Loucy (cell line): ENCODE data around the gene CD84.

Experiments
- H2AFZ ChIP-seq: fragments of 200-600 bp; sonication (generic); 2 replicates; pipeline ENCODE4 v1.6.0; 2016; ENCODE audit warnings: antibody characterized with exemption, mild to moderate bottlenecking, low read length, moderate library complexity
- H3F3A ChIP-seq: fragments of 200-600 bp; 2 replicates; pipeline ENCODE4 v1.6.0; 2016; ENCODE audit warnings: antibody characterized with exemption, low read depth, mild to moderate bottlenecking
- H3K27me3 ChIP-seq: fragments of 200-600 bp; sonication (generic); 2 replicates; pipeline ENCODE4 v1.6.1; 2014; ENCODE audit warnings: low read length, mild to moderate bottlenecking; ENCODE audit not compliant: insufficient read depth, poor library complexity, severe bottlenecking
- H3K36me3 ChIP-seq: fragments of 200-600 bp; sonication (generic); 2 replicates; pipeline ENCODE4 v1.6.1; 2016; ENCODE audit warnings: low read length; ENCODE audit not compliant: insufficient read depth
- H3K4me1 ChIP-seq: fragments of 200-600 bp; sonication (generic); 2 replicates; pipeline ENCODE4 v1.5.1; 2014; ENCODE audit warnings: low read length, mild to moderate bottlenecking; ENCODE audit not compliant: insufficient read depth, poor library complexity, severe bottlenecking
- H3K4me2 ChIP-seq: fragments of 200-600 bp; sonication (generic); 2 replicates; pipeline ENCODE4 v1.6.0; 2014; ENCODE audit warnings: antibody characterized with exemption, low read length, low read depth, mild to moderate bottlenecking; ENCODE audit not compliant: poor library complexity, severe bottlenecking
- H3K4me3 ChIP-seq: fragments of 200-600 bp; sonication (generic); 2 replicates; pipeline ENCODE4 v1.5.1; 2014; ENCODE audit warnings: low read length, mild to moderate bottlenecking, mixed read lengths; ENCODE audit not compliant: poor library complexity, severe bottlenecking
- H3K79me2 ChIP-seq: fragments of 200-600 bp; sonication (generic); 2 replicates; pipeline ENCODE4 v1.6.1; 2014; ENCODE audit warnings: low read length; ENCODE audit not compliant: insufficient read depth
- H3K9ac ChIP-seq: fragments of 200-600 bp; sonication (generic); 2 replicates; pipeline ENCODE4 v1.6.0; 2014; ENCODE audit warnings: mild to moderate bottlenecking, low read depth, low read length, moderate library complexity; ENCODE audit not compliant: poor library complexity, severe bottlenecking
- H3K9me2 ChIP-seq: fragments of 200-600 bp; sonication (generic); replicated peaks from 2 replicates; pipeline ENCODE4 v1.6.1; 2016; ENCODE audit warnings: low read depth, low read length, mixed read lengths
- H3K9me3 ChIP-seq: fragments of 200-600 bp; sonication (generic); 2 replicates; pipeline ENCODE4 v1.6.1; 2014; ENCODE audit warnings: mild to moderate bottlenecking, antibody characterized with exemption, low read length, low read depth; ENCODE audit not compliant: insufficient read depth
- H4K20me1 ChIP-seq: fragments of 200-600 bp; sonication (generic); 2 replicates; pipeline ENCODE4 v1.6.0; 2014; ENCODE audit warnings: antibody characterized with exemption, low read length, mild to moderate bottlenecking; ENCODE audit not compliant: insufficient read depth, poor library complexity, severe bottlenecking
- EZH2phosphoT487 ChIP-seq: fragments of 200-600 bp; IDR thresholded peaks from 2 replicates; pipeline ENCODE4 v1.6.1; 2018; ENCODE audit warnings: antibody characterized with exemption, mild to moderate bottlenecking, moderate library complexity, borderline replicate concordance
- TF ChIP-seq, protein P1 (sequence below): fragments of 200-600 bp; sonication (generic); conservative IDR thresholded peaks from 2 replicates; pipeline ENCODE4 v1.5.1; 2014; ENCODE audit warnings: mild to moderate bottlenecking, antibody characterized with exemption, low read length

The CD84 gene

GRCh38 chr1:160548183-160548582 lies 31.1 kb downstream of the CD84 start:
- Histone ChIP-seq H2AFZ (no peak overlapping the region), H3K79me2 (no peaks in the 10 kb centered on the region), H3K4me1 (peaks cover 8% of the 10 kb centered on the region), H3K9ac (no peak overlapping the region), H4K20me1 (no peaks in the 10 kb centered on the region), H3K27me3 (no peaks in the 10 kb centered on the region), H3K4me3 (no peak overlapping the region), H3K9me3 (no peaks in the 10 kb centered on the region), H3K36me3 (peaks cover 17% of the 10 kb centered on the region; the same call in 1 of the 2 replicates), H3K4me2 (no peak overlapping the region), H3K9me2 (no peaks in the 10 kb centered on the region), H3F3A (no peaks in the 10 kb centered on the region)
- TF ChIP-seq, protein P1, sequence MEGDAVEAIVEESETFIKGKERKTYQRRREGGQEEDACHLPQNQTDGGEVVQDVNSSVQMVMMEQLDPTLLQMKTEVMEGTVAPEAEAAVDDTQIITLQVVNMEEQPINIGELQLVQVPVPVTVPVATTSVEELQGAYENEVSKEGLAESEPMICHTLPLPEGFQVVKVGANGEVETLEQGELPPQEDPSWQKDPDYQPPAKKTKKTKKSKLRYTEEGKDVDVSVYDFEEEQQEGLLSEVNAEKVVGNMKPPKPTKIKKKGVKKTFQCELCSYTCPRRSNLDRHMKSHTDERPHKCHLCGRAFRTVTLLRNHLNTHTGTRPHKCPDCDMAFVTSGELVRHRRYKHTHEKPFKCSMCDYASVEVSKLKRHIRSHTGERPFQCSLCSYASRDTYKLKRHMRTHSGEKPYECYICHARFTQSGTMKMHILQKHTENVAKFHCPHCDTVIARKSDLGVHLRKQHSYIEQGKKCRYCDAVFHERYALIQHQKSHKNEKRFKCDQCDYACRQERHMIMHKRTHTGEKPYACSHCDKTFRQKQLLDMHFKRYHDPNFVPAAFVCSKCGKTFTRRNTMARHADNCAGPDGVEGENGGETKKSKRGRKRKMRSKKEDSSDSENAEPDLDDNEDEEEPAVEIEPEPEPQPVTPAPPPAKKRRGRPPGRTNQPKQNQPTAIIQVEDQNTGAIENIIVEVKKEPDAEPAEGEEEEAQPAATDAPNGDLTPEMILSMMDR: no peak
- TF ChIP-seq EZH2phosphoT487: no peak

GRCh38 chr1:160547422-160547821 lies 31.9 kb downstream of the CD84 start:
- Histone ChIP-seq H3K4me1 (peaks cover 13% of the 10 kb centered on the region), H4K20me1 (no peaks in the 10 kb centered on the region), H2AFZ (no peak overlapping the region), H3K9ac (no peak overlapping the region), H3K36me3 (peaks cover 9% of the 10 kb centered on the region; the same call in 1 of the 2 replicates), H3K4me3 (no peak overlapping the region), H3K9me2 (no peaks in the 10 kb centered on the region), H3K9me3 (no peaks in the 10 kb centered on the region), H3F3A (no peaks in the 10 kb centered on the region), H3K4me2 (no peak overlapping the region), H3K27me3 (no peaks in the 10 kb centered on the region), H3K79me2 (no peaks in the 10 kb centered on the region)
- TF ChIP-seq, protein P1: no peak
- TF ChIP-seq EZH2phosphoT487: no peak

DNA sequence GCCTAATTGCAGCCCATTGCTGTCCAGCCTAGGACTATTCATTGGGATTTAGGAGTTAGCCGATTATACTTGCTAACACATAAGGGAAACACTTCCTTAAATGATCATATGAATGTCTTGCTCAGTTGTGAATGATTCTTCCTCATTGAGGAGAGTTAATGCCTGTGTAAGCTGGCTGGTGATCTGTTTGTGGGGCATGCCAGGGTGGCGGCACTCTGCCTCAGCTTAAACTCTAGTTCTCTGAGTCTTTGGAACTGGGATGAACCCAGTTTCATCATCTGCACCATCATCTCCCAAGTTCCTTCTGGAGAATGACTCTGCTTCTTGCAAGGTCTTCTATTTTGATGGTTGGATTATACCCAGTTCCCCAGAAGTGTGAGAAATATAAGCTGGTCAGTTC lies 32.4 kb downstream of the CD84 start:
- Histone ChIP-seq H3K79me2 (no peaks in the 10 kb centered on the region), H3K4me2 (no peak overlapping the region), H3K9ac (no peak overlapping the region), H3K27me3 (no peaks in the 10 kb centered on the region), H3K4me3 (no peak overlapping the region), H4K20me1 (no peaks in the 10 kb centered on the region), H2AFZ (no peak overlapping the region), H3F3A (no peaks in the 10 kb centered on the region), H3K36me3 (peaks cover 6% of the 10 kb centered on the region; the same call in 1 of the 2 replicates), H3K9me2 (no peaks in the 10 kb centered on the region), H3K9me3 (no peaks in the 10 kb centered on the region), H3K4me1 (peaks cover 18% of the 10 kb centered on the region)
- TF ChIP-seq, protein P1: no peak
- TF ChIP-seq EZH2phosphoT487: no peak
